HUES64 (cell line): ENCODE data around the gene FOXE3. TPM values are rescaled to one million over a fixed set of nuclear protein-coding genes. Genes with fewer than 3 reads are reported as not detected.

Source experiments
- H3K27ac ChIP-seq: 2 replicates; pipeline ENCODE4 v1.7.0; 2013; ENCODE audit warnings: low read depth, low read length, inconsistent platforms
- H3K27me3 ChIP-seq: 2 replicates; pipeline ENCODE4 v1.6.1; 2013; ENCODE audit warnings: mild to moderate bottlenecking, low read length; ENCODE audit not compliant: insufficient read depth
- H3K36me3 ChIP-seq: 2 replicates; pipeline ENCODE4 v1.6.1; 2013; ENCODE audit warnings: mild to moderate bottlenecking, low read length; ENCODE audit not compliant: insufficient read depth
- H3K4me1 ChIP-seq: 2 replicates; pipeline ENCODE4 v1.6.1; 2013; ENCODE audit warnings: mild to moderate bottlenecking, low read length, moderate library complexity; ENCODE audit not compliant: insufficient read depth
- H3K4me3 ChIP-seq: 2 replicates; pipeline ENCODE4 v1.5.1; 2013; ENCODE audit warnings: mild to moderate bottlenecking, low read length, moderate library complexity
- H3K9ac ChIP-seq: 2 replicates; pipeline ENCODE4 v1.6.1; 2013; ENCODE audit warnings: mild to moderate bottlenecking, low read depth, low read length
- H3K9me3 ChIP-seq: 2 replicates; pipeline ENCODE4 v1.6.1; 2013; ENCODE audit warnings: low read depth, low read length; ENCODE audit not compliant: insufficient read depth
- WGBS: fragments of 150-250, 120-280 bp; methylation state at CpG from one replicate; pipeline ENCODE4 v1.1.7; 2013; ENCODE audit warnings: missing lambda C conversion rate; 5-methylcytosine and 5-hydroxymethylcytosine counted together
- polyA plus RNA-seq, 2 experiments: library from polyadenylated mRNA; stranded (reverse); fragments of 50-300 nt; gene quantifications; one replicate each; pipeline ENCODE4 v1.2.3, GENCODE V29; 2013

Gene FOXE3
- 0.25 TPM for polyA plus RNA-seq (2013, experiment 1 of 2)
- polyA plus RNA-seq (2013, experiment 2 of 2), result 0.38 TPM

DNA sequence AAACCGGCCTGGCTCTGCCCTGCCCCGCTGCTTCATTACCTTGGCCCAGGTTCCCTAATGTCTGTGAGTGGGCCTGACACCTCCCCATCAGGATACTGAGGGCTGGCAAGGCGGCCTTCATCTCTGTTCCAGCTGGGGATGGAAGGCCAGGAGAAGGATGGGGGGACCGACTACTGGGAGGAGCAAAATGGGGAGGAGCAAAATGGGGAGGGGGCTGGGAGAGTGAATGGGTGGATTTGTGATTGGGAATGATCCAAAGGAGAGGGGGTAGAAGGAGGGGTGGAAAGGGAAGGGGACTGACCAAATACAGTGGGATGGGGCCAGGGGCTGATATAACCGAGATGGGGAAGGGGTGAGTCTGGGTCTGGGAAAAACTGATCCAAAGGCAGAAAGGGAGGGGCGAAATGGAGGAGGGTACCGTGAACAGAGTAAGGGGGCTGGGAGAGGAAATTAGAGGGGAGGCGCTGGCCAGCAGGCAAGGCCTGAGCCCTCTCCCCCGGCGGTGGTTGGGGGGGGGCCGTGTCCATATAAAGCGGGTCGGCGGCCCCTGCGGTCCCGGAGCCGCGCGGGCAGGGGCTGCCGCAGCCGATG, at the start of gene FOXE3:
Gene FOXE3, plus strand, starts transcription at position 558 of the 591 bp plus-strand sequence. Its CDS starts 31 bp downstream, at position 589.
- H3K9ac ChIP-seq, result no peak within 1 kb of the TSS
- peaks cover 92% of the 10 kb centered on the region for H3K27me3 ChIP-seq
- H3K4me3 ChIP-seq, result peak within 1 kb of the TSS; percentile 48
- WGBS, result 18% methylated on average over 21 of the region's 21 CpGs
- no peaks in the 10 kb centered on the region for H3K36me3 ChIP-seq
- no peaks in the 10 kb centered on the region for H3K4me1 ChIP-seq
- H3K27ac ChIP-seq, result no peak within 1 kb of the TSS
- no peaks in the 10 kb centered on the region for H3K9me3 ChIP-seq

- 96% methylated on average over 7 of the region's 7 CpGs for WGBS
- H3K9me3 ChIP-seq, result no peaks in the 10 kb centered on the region
These were observed 48.4 kb upstream of the FOXE3 start for GRCh38 chr1:47367651-47368050.

DNA sequence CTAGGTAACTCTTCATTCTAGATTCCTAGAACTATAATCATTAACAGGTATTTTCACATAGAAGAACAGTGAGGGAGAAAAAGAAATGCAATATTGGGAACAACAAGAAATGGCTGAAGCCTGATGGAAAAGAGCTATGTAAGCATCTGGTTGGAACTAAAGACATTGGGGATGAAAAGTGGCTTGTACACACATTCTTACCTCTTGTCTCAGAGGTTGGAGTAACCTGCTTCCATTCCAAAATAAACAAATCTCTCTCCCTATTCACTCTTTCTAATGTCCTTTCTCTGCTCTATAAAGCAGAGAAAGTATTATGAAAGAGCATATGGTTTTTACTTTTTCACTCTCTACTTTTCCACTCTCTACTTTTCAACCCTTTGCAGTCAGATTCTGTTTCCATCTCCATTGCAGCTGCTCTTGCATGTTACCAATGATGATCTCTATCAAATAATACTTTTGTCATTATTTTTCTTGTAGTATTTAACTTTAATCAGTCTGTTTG, 45.0 kb upstream of the FOXE3 start:
- H3K9ac ChIP-seq, result no peak overlapping the region
- H3K27me3 ChIP-seq, result no peaks in the 10 kb centered on the region
- no peak overlapping the region for H3K27ac ChIP-seq
- peaks cover 53% of the 10 kb centered on the region for H3K36me3 ChIP-seq
- H3K4me1 ChIP-seq, result no peaks in the 10 kb centered on the region
- no peak overlapping the region for H3K4me3 ChIP-seq
- H3K9me3 ChIP-seq, result no peaks in the 10 kb centered on the region

More at GRCh38 chr1:47367651-47368050, 48.4 kb upstream of the FOXE3 start:
- Histone ChIP-seq H3K36me3 (peaks cover 24% of the 10 kb centered on the region), H3K4me1 (no peaks in the 10 kb centered on the region), H3K27ac (no peak overlapping the region), H3K27me3 (no peaks in the 10 kb centered on the region), H3K4me3 (no peak overlapping the region), H3K9ac (no peak overlapping the region)

DNA sequence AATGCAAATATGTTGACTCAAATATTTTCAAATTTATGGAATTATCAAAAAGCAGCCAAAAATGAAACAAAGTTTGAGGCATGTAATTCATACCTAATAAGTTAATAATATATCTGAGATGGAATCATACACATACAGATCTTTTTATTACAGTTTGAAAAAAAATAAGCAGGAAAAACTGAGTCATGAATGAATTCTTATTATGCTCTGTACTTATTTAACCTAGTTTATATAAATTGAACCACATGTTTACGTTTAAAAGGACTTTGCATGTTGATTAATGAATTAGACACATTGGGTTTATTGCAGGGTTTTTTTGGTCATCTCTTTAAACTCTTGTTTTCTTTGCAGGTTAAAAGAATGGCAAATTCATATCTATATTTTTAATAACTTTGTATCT, 41.6 kb upstream of the FOXE3 start:
- H3K36me3 ChIP-seq, result peaks cover 53% of the 10 kb centered on the region
- H3K27ac ChIP-seq, result no peak overlapping the region
- no peaks in the 10 kb centered on the region for H3K27me3 ChIP-seq
- no peaks in the 10 kb centered on the region for H3K9me3 ChIP-seq
- no peak overlapping the region for H3K4me3 ChIP-seq
- no peak overlapping the region for H3K9ac ChIP-seq
- H3K4me1 ChIP-seq, result peaks cover 8% of the 10 kb centered on the region; the same call in 1 of the 2 replicates
- WGBS, result 86% methylated on average over 1 of the region's 1 CpG

DNA sequence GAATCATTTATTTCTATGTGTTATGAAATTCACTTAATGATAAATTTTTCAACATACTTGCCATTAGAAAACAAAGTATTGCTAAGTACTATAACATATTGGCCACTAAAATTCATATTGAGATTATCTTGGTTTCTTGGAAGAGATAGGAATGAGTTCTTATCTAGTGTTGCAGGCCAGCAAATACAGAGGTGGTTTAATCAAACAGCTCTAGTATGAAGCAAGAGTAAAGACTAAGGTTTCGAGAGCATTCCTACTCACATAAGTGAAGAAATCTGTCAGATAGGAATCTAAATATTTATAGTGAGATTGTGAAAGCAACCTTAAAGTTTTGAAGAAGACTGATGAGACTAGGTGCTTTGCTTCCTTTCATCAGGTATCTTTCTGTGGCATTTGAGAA, 37.9 kb upstream of the FOXE3 start:
- Histone ChIP-seq H3K27me3 (no peaks in the 10 kb centered on the region), H3K9ac (no peak overlapping the region), H3K36me3 (peaks cover 41% of the 10 kb centered on the region), H3K9me3 (no peaks in the 10 kb centered on the region), H3K4me3 (no peak overlapping the region), H3K27ac (no peak overlapping the region), H3K4me1 (peaks cover 8% of the 10 kb centered on the region; the same call in 1 of the 2 replicates)
- 86% methylated on average over 1 of the region's 1 CpG for WGBS

GRCh38 chr1:47380699-47381098, 35.4 kb upstream of the FOXE3 start:
- no peak overlapping the region for H3K4me3 ChIP-seq
- WGBS, result 100% methylated on average over 1 of the region's 5 CpGs
- H3K27me3 ChIP-seq, result no peaks in the 10 kb centered on the region

GRCh38 chr1:47382399-47382983, 33.6 kb upstream of the FOXE3 start:
- no peaks in the 10 kb centered on the region for H3K9me3 ChIP-seq
- H3K36me3 ChIP-seq, result peaks cover 11% of the 10 kb centered on the region; the same call in 1 of the 2 replicates
- peaks cover 4% of the 10 kb centered on the region; the same call in 1 of the 2 replicates for H3K27me3 ChIP-seq
- H3K4me1 ChIP-seq, result peaks cover 8% of the 10 kb centered on the region; the same call in 1 of the 2 replicates
- no peak overlapping the region for H3K27ac ChIP-seq
- H3K9ac ChIP-seq, result no peak overlapping the region
- WGBS, result 88% methylated on average over 1 of the region's 3 CpGs
- H3K4me3 ChIP-seq, result no peak overlapping the region

More at GRCh38 chr1:47380699-47381098, 35.4 kb upstream of the FOXE3 start:
- no peaks in the 10 kb centered on the region for H3K9me3 ChIP-seq
- H3K27ac ChIP-seq, result no peak overlapping the region
- peaks cover 8% of the 10 kb centered on the region; the same call in 1 of the 2 replicates for H3K4me1 ChIP-seq
- no peak overlapping the region for H3K9ac ChIP-seq
- H3K36me3 ChIP-seq, result peaks cover 18% of the 10 kb centered on the region

DNA sequence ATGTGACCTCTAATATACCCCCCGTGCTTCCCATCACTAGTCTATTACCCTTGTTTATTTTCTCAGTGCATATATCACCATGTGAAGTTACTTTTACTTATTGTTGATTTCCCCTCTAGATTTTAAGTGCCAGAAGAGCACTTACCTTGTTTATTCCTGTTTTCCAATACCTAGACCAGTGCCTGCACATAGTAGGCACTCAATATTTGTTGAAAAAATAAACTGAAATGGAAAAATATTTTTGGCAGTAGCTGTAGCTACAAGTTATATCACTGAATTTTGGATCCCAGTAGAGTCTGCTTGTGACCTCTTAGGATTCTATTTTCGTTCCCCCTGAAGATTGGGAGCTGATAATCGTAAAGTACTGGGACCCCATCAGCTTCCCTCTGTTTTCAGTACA, 32.0 kb upstream of the FOXE3 start:
- peaks cover 9% of the 10 kb centered on the region; the same call in 1 of the 2 replicates for H3K27me3 ChIP-seq
- peaks cover 7% of the 10 kb centered on the region; the same call in 1 of the 2 replicates for H3K36me3 ChIP-seq
- WGBS, result 94% methylated on average over 3 of the region's 3 CpGs
- H3K9ac ChIP-seq, result no peak overlapping the region
- H3K4me1 ChIP-seq, result peaks cover 3% of the 10 kb centered on the region; the same call in 1 of the 2 replicates
- no peaks in the 10 kb centered on the region for H3K9me3 ChIP-seq
- no peak overlapping the region for H3K4me3 ChIP-seq
- no peak overlapping the region for H3K27ac ChIP-seq

DNA sequence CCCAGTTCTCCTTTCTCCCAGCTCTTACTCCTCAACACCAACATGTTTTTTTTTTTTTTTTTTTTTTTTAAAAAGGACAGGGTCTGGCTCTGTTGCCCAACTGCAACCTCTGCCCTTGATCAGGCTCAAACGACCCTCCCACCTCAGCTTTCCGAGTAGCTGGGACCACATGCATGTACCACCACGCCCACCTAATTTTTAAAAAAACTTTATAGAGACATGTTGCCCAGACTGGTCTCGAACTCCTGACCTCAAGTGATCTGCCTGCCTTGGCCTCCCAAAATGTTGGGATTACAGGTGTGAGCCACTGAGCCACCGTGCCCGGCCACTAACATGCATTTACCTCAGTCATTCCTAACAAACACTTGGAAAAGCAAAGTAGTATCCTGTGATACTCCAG, 31.1 kb upstream of the FOXE3 start:
- Histone ChIP-seq H3K27ac (no peak overlapping the region), H3K4me3 (no peak overlapping the region), H3K9ac (no peak overlapping the region), H3K9me3 (no peaks in the 10 kb centered on the region), H3K27me3 (peaks cover 9% of the 10 kb centered on the region; the same call in 1 of the 2 replicates), H3K36me3 (peaks cover 3% of the 10 kb centered on the region; the same call in 1 of the 2 replicates), H3K4me1 (no peaks in the 10 kb centered on the region)
- WGBS, result 91% methylated on average over 6 of the region's 6 CpGs

DNA sequence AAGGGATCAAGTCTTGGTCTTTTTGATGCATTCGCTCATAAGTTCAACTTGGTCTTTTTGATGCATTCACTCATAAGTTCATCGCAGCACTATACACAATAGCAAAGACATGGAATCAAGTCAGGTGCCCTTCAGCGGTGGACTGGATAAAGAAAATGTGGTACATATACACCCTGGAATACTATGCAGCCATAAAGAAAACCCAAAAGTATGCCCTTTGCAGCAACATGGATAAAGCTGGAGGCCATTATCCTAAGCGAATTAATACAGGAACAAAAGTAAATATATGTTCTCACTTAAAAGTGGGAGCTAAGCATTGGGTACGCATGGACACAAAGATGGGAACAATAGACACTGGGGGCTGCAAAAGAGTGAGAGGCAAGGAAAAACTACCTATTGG, 29.8 kb upstream of the FOXE3 start:
- Histone ChIP-seq H3K4me1 (no peaks in the 10 kb centered on the region), H3K9me3 (no peaks in the 10 kb centered on the region), H3K36me3 (no peaks in the 10 kb centered on the region), H3K27ac (no peak overlapping the region), H3K4me3 (no peak overlapping the region), H3K27me3 (peaks cover 9% of the 10 kb centered on the region; the same call in 1 of the 2 replicates), H3K9ac (no peak overlapping the region)
- WGBS, result 95% methylated on average over 5 of the region's 5 CpGs
